B cell (primary cell): ENCODE measurements around the gene OTOA.

ENCODE experiments used
- CTCF ChIP-seq: fragments of 200-600 bp; IDR thresholded peaks from one replicate; pipeline ENCODE4 v1.8.0; 2022; ENCODE audit warnings: antibody characterized with exemption, mild to moderate bottlenecking
- EZH2 ChIP-seq: IDR thresholded peaks from 2 replicates; pipeline ENCODE4 v1.6.1; 2012; ENCODE audit warnings: borderline replicate concordance, low read depth, mild to moderate bottlenecking, moderate library complexity, low read length; ENCODE audit not compliant: insufficient read depth, poor library complexity, severe bottlenecking

- no peak for TF ChIP-seq CTCF
- no peak for TF ChIP-seq EZH2
These were observed 59.1 kb downstream of the OTOA start for GRCh38 chr16:21722771-21723455.
